ENCODE data around the gene USF2.
"Not testable (repeated sequence)": the region's sequence is repeated elsewhere in the genome, so short reads cannot be mapped to it uniquely, and the experiment has no call there.

Gene USF2

GRCh38 chr19:35286101-35286500 lies 17.3 kb downstream of the USF2 start:
- DNase-seq = not testable (repeated sequence)

- DNase-seq = no peak
Observed at GRCh38 chr19:35287713-35288112, 19.0 kb downstream of the USF2 start.

GRCh38 chr19:35288331-35288730 lies 19.6 kb downstream of the USF2 start:
- DNase-seq = no peak

DNA sequence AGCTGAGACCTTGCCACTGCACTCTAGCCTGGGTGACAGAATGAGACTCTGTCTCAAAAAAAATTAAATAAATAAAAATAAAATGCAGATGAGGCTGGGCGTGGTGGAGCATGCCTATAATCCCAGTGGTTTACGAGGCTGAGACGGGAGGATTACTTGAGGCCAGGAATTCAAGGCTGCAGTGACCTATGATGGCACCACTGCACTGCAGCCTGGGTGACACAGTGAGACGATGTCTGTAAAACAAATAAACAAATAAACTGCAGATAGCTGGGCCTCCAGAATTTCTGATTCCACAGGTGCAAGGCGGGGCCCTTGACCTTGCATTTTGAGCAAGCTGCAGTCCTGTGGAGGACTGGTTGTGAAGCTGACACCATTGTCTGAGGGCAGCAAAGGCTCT lies 20.1 kb downstream of the USF2 start:
- DNase-seq = no peak

DNA sequence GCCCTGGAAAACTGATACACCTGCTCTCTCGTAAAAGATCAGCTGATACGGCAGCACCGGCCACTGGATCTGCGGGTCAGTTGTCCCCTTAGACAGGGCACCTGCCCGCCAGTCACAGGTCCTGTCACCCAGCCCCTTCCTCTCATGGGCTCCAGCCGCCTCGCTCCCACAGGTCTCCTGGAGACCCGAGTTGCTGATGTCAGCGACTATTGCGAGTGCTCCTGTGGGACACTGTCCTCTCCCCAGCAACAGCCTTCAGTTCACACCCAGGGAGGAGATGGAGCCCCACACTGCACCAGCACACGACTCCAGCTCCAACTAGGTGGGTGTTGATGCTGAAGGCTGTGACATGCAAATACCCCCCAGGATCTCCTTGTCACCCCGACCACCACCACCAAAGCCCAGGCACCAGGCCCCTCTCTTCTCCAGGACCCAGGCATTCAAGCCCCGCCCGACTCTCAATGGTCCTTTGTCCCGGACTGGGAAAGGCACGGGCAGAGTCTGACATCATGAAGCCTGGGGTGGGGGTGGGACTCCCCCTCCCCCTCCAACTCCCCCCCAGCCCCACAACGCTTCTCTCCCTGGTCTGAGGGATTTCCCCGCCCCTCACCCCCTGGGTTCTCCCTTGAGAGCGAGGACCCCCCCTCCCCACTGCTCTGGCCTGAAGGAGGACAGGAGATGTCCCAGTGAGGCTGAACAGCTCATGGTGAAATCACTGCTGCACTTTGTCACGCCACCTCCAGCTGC lies 21.8 kb downstream of the USF2 start:
- DNase-seq = no peak

DNA sequence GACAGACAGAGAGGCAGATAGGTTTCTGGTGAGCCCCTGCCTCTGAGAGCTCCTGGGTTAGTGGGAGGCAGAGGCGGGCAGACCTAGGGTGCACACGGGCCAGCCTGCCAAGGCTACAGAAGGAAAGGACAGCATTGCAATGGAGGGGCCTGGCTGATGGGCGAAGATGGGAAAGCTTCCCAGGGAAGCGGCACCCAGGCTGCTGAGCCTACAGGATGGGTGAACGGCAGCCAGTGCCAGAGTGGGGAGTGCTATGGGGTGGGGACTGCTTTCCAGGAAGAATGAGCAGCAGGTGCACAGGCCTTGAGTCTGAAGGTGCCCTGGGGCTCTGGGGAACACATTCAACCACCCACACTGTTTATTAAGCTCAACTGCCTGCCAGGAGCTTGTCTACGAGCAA lies 22.5 kb downstream of the USF2 start:
- no peak for DNase-seq

- no peak for DNase-seq
Observed at GRCh38 chr19:35291916-35292315, 23.2 kb downstream of the USF2 start, which contains the start of gene MAG. Gene MAG (plus strand): TSS chr19:35292161. CDS start chr19:35295409, 3,248 bp downstream.

DNA sequence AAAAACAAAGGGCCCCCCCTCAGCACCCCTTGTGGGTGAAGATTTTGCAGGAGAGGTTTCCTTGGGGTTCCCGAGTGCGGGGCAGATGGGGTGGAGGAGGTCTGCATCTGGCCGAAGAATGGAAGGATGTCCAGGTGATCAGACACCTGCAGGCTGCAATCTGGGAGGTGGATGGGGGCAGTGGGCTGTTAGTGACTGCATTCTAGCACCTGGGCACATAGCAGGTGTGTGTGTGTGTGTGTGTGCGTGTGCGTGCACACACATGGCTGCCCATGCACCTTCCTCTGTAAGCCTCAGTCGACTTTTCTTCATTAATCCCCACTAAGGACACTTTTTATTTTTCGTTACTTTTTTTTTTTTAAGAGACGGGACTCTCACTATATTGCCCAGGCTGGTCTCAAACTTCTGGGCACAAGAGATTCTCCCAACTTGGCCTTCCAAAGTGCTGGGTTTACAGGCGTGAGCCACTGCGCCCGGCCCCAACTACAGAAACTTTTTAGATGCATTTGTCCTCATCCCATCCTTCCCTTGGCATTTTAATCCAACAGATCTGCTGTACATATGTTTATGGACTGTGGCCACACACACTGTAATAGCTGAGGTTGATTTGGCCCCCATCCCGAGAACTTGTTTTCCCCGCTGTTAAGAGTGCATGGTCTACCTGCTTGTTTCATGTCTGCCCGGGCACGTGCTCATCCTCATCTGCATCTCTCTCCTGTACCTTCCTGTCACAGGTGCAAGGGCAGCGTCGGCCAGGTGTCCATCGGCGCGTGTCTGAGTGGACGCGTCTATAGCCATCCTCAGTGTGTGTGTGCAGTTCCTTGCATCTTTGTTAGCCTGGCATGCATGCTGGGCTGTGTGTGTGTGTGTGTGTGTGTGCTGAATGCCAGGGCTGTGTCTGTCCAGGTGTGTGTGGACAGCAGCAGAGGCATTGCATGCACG lies 23.9 kb downstream of the USF2 start:
- DNase-seq = no peak

- DNase-seq = no peak
Observed at GRCh38 chr19:35293363-35293739, 24.6 kb downstream of the USF2 start.

DNA sequence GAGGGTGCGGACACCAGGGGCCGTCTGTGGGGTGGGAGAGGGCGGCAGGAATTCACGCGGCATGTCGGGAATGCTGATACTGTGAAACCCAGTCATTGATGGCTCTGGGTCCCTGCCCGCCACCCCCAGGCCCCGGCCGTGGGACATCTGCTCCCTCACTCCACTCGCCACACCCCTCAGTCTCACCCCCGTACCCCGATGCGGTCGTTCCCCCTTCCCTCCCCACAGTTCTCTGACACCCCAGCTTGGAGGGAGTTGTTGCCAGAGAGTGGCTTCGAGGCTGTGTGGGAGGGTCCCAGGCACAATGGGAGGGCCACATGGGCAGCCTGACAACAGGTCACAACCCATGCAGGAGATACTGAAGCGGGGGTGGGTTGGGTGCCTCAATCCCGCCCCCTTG lies 25.0 kb downstream of the USF2 start:
- DNase-seq = no peak

GRCh38 chr19:35294328-35294727 lies 25.6 kb downstream of the USF2 start:
- no peak for DNase-seq

- no peak for DNase-seq
Observed at GRCh38 chr19:35294859-35295791, 26.4 kb downstream of the USF2 start.

GRCh38 chr19:35295792-35296462 lies 27.2 kb downstream of the USF2 start:
- DNase-seq = no peak

GRCh38 chr19:35296644-35297514 lies 28.1 kb downstream of the USF2 start:
- DNase-seq = peak; percentile 19

DNA sequence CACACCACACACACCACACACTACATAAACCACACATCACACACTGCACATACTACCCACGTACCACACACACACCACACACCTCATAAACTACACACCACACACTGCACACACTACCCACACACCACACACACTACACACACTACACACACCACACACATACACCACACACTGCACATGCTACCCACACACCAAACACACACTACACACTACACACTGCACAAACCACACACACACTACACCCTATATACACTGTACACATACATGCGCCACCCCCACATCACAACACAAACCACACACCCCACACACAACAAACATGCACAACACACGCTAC lies 28.7 kb downstream of the USF2 start:
- no peak for DNase-seq

DNA sequence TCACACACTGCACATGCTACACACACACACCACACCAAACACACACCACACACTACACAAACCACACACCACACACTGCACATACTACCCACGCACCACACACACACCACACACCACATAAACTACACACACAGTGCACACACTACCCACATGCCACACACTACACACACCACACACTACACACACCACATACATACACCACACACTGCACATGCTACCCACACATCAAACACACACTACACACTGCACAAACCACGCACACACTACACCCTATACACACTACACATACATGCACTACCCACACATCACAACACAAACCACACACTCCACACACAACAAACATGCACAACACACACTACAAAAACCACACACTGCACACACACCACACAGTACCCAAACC lies 29.2 kb downstream of the USF2 start:
- no peak for DNase-seq

DNA sequence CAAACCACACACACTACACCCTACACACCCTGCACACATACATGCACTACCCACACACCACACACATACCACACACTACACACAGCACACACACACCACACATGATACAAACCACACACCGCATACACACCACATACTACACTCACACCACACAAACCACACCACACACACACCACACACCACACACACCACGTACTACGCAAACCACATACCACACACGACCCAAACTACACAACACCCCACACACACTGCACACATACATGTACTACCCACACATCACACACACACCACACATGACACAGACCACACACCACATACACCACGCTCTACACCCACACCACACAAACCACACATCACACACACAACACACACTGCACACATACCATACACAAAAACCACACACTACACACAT lies 29.8 kb downstream of the USF2 start:
- no peak for DNase-seq

DNA sequence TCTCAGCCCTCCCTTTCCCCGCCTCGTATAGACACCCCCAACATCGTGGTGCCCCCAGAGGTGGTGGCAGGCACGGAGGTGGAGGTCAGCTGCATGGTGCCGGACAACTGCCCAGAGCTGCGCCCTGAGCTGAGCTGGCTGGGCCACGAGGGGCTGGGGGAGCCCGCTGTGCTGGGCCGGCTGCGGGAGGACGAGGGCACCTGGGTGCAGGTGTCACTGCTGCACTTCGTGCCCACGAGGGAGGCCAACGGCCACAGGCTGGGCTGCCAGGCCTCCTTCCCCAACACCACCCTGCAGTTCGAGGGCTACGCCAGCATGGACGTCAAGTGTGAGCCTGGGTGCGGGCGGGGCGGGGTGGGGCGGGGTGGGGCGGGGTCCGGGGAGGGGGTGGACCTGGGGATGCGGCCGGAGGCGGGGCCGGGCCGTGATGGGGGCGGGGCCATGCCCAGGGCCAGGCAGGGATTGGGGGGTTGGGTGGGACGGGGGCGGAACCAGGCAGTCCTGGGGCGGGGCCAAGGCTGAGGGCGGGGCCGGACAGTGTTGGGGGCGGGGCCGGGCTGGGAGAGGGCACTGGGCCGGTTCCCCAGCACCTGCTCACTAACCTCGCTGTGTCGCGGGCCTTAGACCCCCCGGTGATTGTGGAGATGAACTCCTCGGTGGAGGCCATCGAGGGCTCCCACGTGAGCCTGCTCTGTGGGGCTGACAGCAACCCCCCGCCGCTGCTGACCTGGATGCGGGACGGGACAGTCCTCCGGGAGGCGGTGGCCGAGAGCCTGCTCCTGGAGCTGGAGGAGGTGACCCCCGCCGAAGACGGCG lies 31.0 kb downstream of the USF2 start:
- DNase-seq = no peak

DNA sequence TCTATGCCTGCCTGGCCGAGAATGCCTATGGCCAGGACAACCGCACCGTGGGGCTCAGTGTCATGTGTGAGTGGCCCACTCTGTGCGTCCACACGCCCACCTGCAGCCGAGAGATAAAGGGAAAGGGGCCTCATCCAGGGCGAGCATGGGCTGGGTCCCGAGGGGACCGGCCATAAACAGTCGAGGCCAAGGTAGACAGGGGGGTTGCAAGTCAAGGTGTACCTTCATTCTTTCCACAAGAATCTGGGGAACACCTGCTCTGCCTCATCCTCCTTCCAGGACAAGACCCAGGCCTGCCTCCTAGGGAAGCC lies 31.5 kb downstream of the USF2 start:
- no peak for DNase-seq

DNA sequence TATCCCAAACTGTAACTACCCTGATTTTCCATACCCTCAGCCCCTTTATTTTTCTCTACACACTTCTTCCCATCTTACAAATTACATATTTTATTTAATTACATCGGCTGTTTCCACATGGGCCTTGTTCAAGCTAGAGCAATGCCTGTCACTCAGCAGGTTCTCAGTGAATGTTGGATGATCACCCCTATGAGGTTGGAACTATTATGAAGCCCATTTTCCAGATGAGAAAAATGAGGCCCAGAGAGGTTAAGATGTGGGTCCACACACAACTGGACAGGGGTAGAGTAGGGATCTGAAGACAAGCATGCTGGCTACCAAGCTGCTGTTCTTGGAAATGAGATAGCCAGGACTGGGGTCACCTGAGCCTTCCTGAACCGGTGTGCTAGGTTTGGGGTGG lies 33.2 kb downstream of the USF2 start:
- DNase-seq = no peak

GRCh38 chr19:35302446-35302845 lies 33.7 kb downstream of the USF2 start:
- DNase-seq = no peak

Data from left hindlimb (tissue), 1 donor.